ENCODE measurements around the gene ZBTB42. TPM values are rescaled to one million over a fixed set of nuclear protein-coding genes. Genes with fewer than 3 reads are reported as not detected.

ZBTB42 gene
- 2.9 and 3.1 TPM in 2 replicates for polyA plus RNA-seq (2012; rRNA removed)
- 1.4 and 2.2 TPM in 2 replicates for polyA plus RNA-seq (2012; cell fraction: cytosol; rRNA removed)
- polyA plus RNA-seq (2012; cell fraction: nucleus; rRNA removed), result 1.7 TPM in 2 replicates

DNA sequence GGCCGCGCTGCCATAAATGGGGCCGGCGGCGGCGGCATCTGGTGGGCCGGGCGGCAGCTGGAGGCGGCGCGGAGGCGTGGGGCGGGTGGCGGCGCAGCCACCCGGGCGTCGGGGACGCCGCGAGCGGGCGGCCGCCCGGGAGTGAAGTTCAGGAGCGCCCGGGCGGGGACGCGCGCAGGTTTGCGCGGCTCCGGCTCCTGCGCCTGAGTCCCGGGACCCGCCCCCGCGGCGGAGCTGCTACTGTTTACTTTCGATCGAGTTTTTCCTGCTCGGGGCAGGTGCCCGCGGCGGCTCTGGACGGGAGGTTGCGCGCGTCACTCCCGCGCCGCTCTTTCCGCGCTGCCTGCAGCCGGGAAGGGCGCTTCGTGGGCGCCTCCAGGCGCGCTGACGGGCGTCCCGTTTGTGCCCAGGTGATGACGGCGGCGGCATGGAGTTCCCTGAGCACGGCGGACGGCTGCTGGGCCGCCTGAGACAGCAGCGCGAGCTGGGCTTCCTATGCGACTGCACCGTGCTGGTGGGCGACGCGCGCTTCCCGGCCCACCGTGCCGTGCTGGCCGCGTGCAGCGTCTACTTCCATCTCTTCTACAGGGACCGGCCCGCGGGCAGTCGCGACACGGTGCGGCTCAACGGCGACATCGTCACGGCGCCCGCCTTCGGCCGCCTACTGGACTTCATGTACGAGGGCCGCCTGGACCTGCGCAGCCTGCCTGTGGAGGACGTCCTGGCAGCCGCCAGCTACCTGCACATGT, at the start of gene ZBTB42:
ZBTB42 (plus strand) TSS at position 331 of the 749 bp plus-strand sequence; CDS start at position 428, 97 bp downstream.
- Histone ChIP-seq H3K9me3 (no peaks in the 10 kb centered on the region), H2AFZ (ENCODE audit: low read depth) (peak within 1 kb of the TSS; percentile 86), H3F3A (replicated peaks; ENCODE audit: insufficient read depth) (peaks cover 22% of the 10 kb centered on the region), H3K79me2 (ENCODE audit: insufficient read depth) (no peaks in the 10 kb centered on the region), H3K27me3 (ENCODE audit: insufficient read depth) (no peaks in the 10 kb centered on the region), H3K27ac (ENCODE audit: low read depth in 2 of 2, low read length in 1 of 2) (peak within 1 kb of the TSS in 1 of 2 experiments; percentile 39; a peak in 1 of 4 replicates), H3K4me2 (peak within 1 kb of the TSS; percentile 89), H3K4me1 (ENCODE audit: control insufficient read depth in 1 of 2, insufficient read depth in 2 of 2, low read depth in 1 of 2, low read length in 1 of 2) (peaks cover 23 to 49% of the 10 kb centered on the region in 2 experiments; a peak in 3 of 4 replicates), H4K20me1 (ENCODE audit: insufficient read depth) (no peaks in the 10 kb centered on the region), H3K4me3 (ENCODE audit: low read depth in 2 of 2, low read length in 1 of 2) (peak within 1 kb of the TSS; percentile 63 to 67), H3K9me2 (no peaks in the 10 kb centered on the region), H3K36me3 (replicated peaks in 1 of 2; ENCODE audit: control insufficient read depth in 1 of 2, insufficient read depth in 2 of 2, low read length in 1 of 2) (no peaks in the 10 kb centered on the region), H3K9ac (peak within 1 kb of the TSS; percentile 47; the same call in 1 of the 2 replicates)
- TF ChIP-seq NRF1 (IDR thresholded peaks at IDR 0.05; ENCODE audit: low read depth, low read length) (peak; percentile 19; the same call in 1 of the 2 replicates), TAF1 (IDR thresholded peaks at IDR 0.05; ENCODE audit: borderline replicate concordance, low read depth, low read length) (no peak), POLR2AphosphoS5 (IDR thresholded peaks at IDR 0.05; ENCODE audit: low read depth, low read length) (no peak)
- TF ChIP-seq, protein P1, sequence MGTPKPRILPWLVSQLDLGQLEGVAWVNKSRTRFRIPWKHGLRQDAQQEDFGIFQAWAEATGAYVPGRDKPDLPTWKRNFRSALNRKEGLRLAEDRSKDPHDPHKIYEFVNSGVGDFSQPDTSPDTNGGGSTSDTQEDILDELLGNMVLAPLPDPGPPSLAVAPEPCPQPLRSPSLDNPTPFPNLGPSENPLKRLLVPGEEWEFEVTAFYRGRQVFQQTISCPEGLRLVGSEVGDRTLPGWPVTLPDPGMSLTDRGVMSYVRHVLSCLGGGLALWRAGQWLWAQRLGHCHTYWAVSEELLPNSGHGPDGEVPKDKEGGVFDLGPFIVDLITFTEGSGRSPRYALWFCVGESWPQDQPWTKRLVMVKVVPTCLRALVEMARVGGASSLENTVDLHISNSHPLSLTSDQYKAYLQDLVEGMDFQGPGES (IDR thresholded peaks at IDR 0.05; ENCODE audit: low read depth, low read length), result no peak
- TF ChIP-seq, protein P2, sequence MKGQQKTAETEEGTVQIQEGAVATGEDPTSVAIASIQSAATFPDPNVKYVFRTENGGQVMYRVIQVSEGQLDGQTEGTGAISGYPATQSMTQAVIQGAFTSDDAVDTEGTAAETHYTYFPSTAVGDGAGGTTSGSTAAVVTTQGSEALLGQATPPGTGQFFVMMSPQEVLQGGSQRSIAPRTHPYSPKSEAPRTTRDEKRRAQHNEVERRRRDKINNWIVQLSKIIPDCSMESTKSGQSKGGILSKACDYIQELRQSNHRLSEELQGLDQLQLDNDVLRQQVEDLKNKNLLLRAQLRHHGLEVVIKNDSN (IDR thresholded peaks at IDR 0.05; ENCODE audit: borderline replicate concordance, low read depth), result no peak
- TF ChIP-seq, protein P3, sequence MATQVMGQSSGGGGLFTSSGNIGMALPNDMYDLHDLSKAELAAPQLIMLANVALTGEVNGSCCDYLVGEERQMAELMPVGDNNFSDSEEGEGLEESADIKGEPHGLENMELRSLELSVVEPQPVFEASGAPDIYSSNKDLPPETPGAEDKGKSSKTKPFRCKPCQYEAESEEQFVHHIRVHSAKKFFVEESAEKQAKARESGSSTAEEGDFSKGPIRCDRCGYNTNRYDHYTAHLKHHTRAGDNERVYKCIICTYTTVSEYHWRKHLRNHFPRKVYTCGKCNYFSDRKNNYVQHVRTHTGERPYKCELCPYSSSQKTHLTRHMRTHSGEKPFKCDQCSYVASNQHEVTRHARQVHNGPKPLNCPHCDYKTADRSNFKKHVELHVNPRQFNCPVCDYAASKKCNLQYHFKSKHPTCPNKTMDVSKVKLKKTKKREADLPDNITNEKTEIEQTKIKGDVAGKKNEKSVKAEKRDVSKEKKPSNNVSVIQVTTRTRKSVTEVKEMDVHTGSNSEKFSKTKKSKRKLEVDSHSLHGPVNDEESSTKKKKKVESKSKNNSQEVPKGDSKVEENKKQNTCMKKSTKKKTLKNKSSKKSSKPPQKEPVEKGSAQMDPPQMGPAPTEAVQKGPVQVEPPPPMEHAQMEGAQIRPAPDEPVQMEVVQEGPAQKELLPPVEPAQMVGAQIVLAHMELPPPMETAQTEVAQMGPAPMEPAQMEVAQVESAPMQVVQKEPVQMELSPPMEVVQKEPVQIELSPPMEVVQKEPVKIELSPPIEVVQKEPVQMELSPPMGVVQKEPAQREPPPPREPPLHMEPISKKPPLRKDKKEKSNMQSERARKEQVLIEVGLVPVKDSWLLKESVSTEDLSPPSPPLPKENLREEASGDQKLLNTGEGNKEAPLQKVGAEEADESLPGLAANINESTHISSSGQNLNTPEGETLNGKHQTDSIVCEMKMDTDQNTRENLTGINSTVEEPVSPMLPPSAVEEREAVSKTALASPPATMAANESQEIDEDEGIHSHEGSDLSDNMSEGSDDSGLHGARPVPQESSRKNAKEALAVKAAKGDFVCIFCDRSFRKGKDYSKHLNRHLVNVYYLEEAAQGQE (IDR thresholded peaks at IDR 0.05; ENCODE audit: low read depth, low read length), result no peak
- ChIA-PET CTCF (interaction anchor here (0.8 to 5.2 kb wide), 9 partner anchors 10 to 133 kb away, joined by 3 to 26 read pairs (median 4); no protein-coding TSS in a partner anchor), POLR2A (no interaction called here)
- peak; percentile 89 for DNase-seq
- WGBS (ENCODE audit: low lambda C conversion rate), result 0% methylated on average over 1 of the region's 105 CpGs
